Erythroblast (primary cell): Measurements from ENCODE around the gene TEP1.
"Not testable (repeated sequence)": the region's sequence is repeated elsewhere in the genome, so short reads cannot be mapped to it uniquely, and the experiment has no call there.

ENCODE experiments used
- GATA1 ChIP-seq: IDR thresholded peaks from 2 replicates; pipeline ENCODE4 v1.6.1; 2011; ENCODE audit warnings: low read depth, mild to moderate bottlenecking, control low read depth, low read length, moderate library complexity
- POLR2A ChIP-seq: IDR thresholded peaks from 2 replicates; pipeline ENCODE4 v1.6.1; 2011; ENCODE audit warnings: mild to moderate bottlenecking, low read length

DNA sequence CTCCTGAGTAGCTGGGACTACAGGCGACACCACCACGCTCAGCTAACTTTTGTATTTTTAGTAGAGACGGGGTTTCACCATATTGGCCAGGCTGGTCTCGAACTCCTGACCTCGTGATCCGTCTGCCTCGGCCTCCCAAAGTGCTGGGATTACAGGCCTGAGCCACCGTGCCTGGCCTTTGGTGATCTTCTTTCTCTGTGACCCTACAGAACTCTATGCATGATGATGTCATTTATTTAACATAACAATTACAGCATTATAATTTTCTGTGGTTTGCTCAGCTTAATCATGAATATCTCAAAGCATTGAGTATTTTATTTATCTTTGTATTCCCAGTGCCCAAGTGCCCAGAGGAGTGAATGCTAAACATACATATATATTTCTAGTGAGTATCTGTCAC lies 39.5 kb upstream of the TEP1 start:
- not testable (repeated sequence) for TF ChIP-seq POLR2A, GATA1
